UCSD-AML1 (cell line): ENCODE measurements around the gene DDX25.

Source experiments
- DNase-seq: peaks from one replicate; lab custom pipeline; 2025; ENCODE audit not compliant: unreplicated experiment; lab: John Stamatoyannopoulos, UW

The DDX25 gene

DNA sequence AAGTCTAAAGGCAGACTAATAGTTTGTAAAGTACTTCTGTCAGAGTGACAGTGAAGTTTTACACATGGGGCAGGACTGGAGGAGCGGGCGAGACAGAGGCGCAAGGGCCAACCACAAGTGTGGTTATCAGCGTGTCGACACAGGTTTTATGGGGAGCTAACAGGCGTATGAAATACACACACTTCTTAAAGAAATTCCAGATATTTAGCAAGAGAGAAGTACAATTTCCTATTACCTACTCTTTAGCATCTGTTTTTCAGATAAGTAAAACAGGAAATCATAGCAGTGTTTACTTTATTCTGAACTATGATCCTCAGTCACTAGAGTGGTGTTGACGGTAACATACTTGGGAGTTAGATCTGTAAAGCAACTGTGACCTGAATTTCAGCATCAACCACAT is 64.0 kb downstream of the DDX25 start:
- no peak for DNase-seq

DNA sequence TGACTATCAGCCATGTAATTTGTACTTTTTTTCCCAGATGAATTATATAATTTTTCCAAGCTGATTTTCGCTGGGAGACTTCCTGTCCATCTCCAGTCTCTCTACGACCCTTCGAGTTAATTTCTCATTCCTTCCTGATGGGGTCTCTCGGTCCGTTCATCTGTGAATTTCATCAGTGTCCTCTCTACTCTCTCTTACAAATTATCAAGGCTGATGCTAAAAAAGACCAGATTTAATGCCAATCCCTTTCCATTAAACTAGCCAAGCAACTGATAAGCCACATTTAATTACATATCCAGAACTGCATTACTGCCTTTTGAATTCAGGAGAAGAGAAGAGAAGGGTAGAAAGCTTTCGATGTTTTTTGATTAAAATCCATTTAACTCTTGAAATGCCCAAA is 67.3 kb downstream of the DDX25 start:
- no peak for DNase-seq

DNA sequence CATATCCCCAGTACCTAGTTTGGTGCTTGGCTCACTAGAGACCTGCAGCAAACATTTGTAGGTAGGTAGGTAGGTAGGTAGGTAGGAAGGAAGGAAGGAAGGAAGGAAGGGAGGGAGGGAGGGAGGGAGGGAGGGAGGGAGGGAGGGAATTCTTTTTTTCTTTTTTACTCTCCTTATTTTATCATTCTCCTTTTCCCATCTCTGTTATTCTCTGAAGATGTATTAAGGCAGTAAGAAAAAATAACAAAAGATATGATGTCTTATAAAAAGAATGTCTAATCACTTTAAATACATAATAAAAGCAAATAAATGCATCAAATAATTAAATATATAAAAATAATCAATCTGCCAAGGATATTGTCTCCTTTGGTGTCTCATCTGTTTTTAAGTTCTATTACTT is 70.0 kb downstream of the DDX25 start:
- DNase-seq: no peak

DNA sequence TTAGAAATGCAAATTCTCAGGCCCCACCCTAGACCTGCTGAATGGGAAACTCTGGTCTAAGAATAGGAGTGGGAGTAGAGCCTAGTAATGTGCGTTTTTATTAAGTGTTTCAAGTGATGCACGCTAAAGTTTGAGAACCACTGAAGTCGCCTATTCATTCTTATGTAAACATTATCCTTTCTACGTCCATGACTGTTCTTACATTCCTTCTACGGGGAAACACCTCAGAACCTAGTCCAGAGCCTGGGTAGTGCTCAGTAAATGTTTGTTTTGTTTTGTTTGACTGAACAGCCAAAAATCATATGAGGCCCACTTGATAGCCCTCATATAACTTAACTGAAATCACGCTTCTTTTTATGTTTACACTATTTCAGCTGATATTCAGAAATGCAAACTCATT is 71.3 kb downstream of the DDX25 start:
- DNase-seq: no peak

DNA sequence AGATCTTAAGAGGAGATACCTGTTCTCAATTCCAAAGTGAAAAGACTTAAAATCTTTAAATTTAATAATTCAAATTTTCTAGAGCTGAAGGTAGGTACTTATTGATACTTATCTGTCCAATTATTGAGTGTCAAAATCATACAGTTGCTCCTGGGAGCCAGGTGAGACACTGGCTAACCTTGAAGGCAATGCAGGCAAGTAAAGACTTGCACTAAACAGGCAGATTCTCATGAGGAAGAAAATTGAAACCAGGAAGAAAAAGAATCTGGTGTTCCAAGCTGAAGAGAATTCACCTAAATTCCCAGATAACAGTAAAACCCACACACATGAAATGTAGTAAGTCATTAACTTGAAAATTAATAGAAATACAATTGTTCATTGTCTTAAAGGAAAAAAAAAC is 71.8 kb downstream of the DDX25 start:
- DNase-seq: no peak

DNA sequence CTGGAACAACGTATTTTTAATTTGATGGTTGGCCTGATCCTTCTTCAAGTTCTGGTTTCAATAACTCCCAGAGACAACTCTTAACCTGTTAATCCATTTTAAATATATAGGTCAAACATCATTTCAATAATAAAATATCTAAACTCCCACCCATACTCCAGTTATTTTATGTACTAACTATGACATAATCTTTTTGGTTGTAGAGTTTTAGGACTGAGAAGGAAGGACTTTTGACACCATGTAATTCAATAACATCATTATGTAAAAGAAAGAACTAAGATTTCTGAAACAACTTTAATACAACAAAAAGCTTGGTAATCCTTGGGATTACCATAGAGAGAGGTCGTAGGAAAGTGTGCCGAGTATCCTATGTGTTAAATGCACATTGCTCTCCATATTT is 73.0 kb downstream of the DDX25 start:
- DNase-seq: no peak

DNA sequence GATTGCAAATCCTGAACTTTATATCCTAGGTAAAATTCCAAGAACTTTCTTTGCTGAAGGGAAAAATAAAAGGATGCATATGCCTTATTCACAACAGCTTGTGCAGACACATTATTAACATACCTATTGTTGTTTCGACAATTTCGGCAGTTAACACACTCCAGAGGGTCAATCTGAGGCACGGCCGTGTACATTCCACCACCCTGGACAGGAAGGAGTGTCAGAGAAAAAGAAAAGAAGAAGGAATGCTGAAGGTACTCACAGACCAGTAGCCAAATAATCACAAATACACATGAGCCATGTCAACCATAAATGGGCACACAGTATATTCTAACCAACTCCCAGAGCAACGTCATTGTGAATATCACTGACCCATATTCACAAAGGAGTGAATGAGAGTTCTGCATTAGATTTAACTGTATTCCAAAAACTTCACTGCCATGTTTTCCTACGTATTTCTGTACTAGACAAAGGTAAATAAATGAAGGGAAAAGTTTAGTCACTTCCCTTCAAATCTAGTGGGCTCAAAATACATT is 73.9 kb downstream of the DDX25 start:
- no peak for DNase-seq
